ENCODE measurements around the gene CCL3.

The CCL3 gene

DNA sequence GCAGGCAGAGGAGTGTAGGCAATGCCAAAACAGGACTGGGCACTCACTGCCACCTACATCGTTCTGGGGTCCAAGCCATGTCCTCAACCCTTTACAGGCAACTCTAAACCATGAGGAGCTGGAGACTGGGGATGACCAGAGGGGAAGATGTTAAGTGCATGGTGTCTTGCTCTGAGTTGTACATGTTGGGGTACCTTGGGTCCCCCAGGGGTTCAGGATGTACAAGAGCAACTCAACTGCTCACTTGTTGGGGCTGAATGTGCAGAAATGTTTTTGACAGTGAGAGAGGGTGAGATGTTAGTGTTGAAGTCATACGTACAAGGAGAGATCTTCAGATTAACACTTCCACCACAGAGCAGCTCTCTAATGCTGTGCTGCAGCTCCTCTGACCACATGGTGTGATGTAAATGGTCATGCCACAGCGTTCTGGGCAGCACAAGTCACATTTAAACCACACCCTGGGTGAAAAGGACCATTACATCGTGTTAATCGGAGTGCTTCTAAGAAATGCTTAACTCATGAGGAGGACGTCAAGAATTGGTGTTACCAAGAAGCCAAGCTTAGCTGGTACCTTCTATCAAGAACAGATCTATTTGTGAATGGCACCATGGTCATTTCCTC lies 23.5 kb downstream of the CCL3 start:
- H3K4me3 ChIP-seq (ENCODE audit: low read depth, low read length), result no peak overlapping the region
- no peak for TF ChIP-seq CTCF (IDR thresholded peaks at IDR 0.05; ENCODE audit: low read depth, low read length)
- TF ChIP-seq MAX (IDR thresholded peaks at IDR 0.05; ENCODE audit: low read depth, low read length), result no peak; the same call in 1 of the 2 replicates
- no peak for TF ChIP-seq MYC (IDR thresholded peaks at IDR 0.05; ENCODE audit: low read depth, low read length)
- no peak for TF ChIP-seq POLR2A (IDR thresholded peaks at IDR 0.05; ENCODE audit: extremely low read depth, insufficient read length)
- no peak for DNase-seq (ENCODE audit: low read depth)

DNA sequence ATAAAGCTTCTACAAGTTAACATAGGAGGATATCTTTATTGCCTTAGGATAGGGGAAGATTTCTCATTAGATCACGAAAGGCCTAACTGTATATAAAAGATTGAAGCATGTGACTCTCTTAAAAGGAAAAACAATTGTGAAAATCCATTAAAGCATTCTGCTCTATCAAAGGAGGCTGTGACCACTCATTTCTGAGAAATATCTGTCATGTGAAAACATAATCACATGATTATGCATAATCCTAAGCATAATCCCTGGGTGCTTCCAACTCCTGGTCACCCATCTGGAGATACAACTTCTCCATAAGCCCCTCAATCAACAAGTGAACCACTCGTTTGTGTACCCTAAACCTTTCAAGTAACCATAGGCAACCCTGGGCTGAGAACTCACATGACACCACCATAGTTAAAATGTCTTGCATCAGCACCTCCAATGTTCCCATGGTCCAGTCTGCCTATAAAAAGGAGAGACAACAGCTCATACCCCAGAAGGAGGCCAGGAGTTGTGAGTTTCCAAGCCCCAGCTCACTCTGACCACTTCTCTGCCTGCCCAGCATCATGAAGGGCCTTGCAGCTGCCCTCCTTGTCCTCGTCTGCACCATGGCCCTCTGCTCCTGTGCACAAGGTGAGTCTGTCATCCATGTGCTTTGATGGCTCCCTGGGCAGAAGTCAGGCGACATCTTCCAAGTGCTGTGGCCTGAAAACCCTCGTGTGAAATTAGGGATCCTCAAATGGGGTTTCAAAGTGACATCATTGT lies 26.0 kb downstream of the CCL3 start, which contains the start of gene CCL18:
TSS of gene CCL18 (plus strand) at position 487 of the 756 bp plus-strand sequence. CDS start at position 558, 71 bp downstream.
- TF ChIP-seq CTCF (IDR thresholded peaks at IDR 0.05; ENCODE audit: low read depth, low read length), result no peak
- TF ChIP-seq POLR2A (IDR thresholded peaks at IDR 0.05; ENCODE audit: extremely low read depth, insufficient read length), result no peak
- TF ChIP-seq MAX (IDR thresholded peaks at IDR 0.05; ENCODE audit: low read depth, low read length), result no peak
- no peak for TF ChIP-seq MYC (IDR thresholded peaks at IDR 0.05; ENCODE audit: low read depth, low read length)
- no peak for DNase-seq (ENCODE audit: low read depth)
- H3K4me3 ChIP-seq (ENCODE audit: low read depth, low read length), result no peak within 1 kb of the TSS

DNA sequence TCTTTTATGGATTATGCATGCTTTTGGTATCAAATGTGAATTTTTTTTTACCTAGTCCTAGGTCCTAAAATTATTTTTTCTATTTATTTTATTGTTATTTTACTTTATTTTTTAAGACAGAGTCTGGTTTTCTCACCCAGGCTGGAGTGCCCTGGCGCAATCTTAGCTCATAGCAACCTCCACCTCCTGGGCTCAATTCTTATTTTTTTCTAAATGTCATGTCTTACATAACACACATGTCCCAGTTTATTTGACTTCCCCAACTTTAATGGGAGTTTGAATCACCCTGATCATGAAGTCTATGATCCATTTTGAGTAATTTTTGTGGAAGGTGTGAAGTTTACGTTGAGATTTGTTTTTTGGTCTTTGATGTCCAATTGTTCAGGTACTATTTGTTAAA lies 29.1 kb downstream of the CCL3 start:
- H3K4me3 ChIP-seq (ENCODE audit: low read depth, low read length), result no peak overlapping the region
- DNase-seq (ENCODE audit: low read depth), result no peak
- TF ChIP-seq MYC (IDR thresholded peaks at IDR 0.05; ENCODE audit: low read depth, low read length) (no peak), MAX (IDR thresholded peaks at IDR 0.05; ENCODE audit: low read depth, low read length) (no peak), POLR2A (IDR thresholded peaks at IDR 0.05; ENCODE audit: extremely low read depth, insufficient read length) (no peak), CTCF (IDR thresholded peaks at IDR 0.05; ENCODE audit: low read depth, low read length) (no peak)

- DNase-seq (ENCODE audit: low read depth), result no peak
- no peak overlapping the region for H3K4me3 ChIP-seq (ENCODE audit: low read depth, low read length)
- TF ChIP-seq MYC (IDR thresholded peaks at IDR 0.05; ENCODE audit: low read depth, low read length) (no peak), CTCF (IDR thresholded peaks at IDR 0.05; ENCODE audit: low read depth, low read length) (no peak), MAX (IDR thresholded peaks at IDR 0.05; ENCODE audit: low read depth, low read length) (no peak), POLR2A (IDR thresholded peaks at IDR 0.05; ENCODE audit: extremely low read depth, insufficient read length) (no peak)
Measured at GRCh38 chr17:36059406-36059805, 30.5 kb downstream of the CCL3 start.

DNA sequence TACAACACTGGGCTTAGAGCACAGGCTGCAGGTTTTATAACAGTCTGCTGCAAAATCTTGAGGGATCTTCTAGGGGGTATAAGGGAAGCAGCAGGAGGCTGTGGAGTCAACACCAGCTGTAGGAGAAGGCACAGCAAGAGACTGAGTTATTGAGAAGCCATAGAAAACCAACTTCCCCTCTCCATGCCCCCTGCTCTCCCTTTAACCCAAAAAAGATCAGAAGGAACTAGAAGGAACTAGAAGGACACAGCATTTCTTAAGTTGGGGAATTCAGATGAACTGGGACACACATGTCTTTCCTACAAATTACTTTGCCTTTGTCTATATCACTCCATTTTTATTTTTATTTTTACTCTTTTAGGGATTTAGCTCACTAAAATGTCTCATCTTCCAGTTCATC lies 32.0 kb downstream of the CCL3 start:
- no peak for DNase-seq (ENCODE audit: low read depth)
- no peak for TF ChIP-seq MYC (IDR thresholded peaks at IDR 0.05; ENCODE audit: low read depth, low read length)
- no peak for TF ChIP-seq POLR2A (IDR thresholded peaks at IDR 0.05; ENCODE audit: extremely low read depth, insufficient read length)
- no peak for TF ChIP-seq MAX (IDR thresholded peaks at IDR 0.05; ENCODE audit: low read depth, low read length)
- no peak for TF ChIP-seq CTCF (IDR thresholded peaks at IDR 0.05; ENCODE audit: low read depth, low read length)
- no peak overlapping the region for H3K4me3 ChIP-seq (ENCODE audit: low read depth, low read length)
